ENCODE measurements around the gene GRIK3.

The GRIK3 gene

GRCh38 chr1:36824390-36824861, 209.9 kb downstream of the GRIK3 start:
- no peak overlapping the region for H3K4me3 ChIP-seq (ENCODE audit: low read length)
- TF ChIP-seq ZNF274 (IDR thresholded peaks at IDR 0.05; ENCODE audit: low read depth, low read length) = no peak

GRCh38 chr1:36822648-36823047, 211.7 kb downstream of the GRIK3 start:
- no peak for TF ChIP-seq ZNF274 (IDR thresholded peaks at IDR 0.05; ENCODE audit: low read depth, low read length)
- no peak overlapping the region for H3K4me3 ChIP-seq (ENCODE audit: low read length)

- H3K4me3 ChIP-seq (ENCODE audit: low read length) = no peak overlapping the region
- TF ChIP-seq ZNF274 (IDR thresholded peaks at IDR 0.05; ENCODE audit: low read depth, low read length) = no peak
Observed at GRCh38 chr1:36821386-36821785, 212.9 kb downstream of the GRIK3 start.

DNA sequence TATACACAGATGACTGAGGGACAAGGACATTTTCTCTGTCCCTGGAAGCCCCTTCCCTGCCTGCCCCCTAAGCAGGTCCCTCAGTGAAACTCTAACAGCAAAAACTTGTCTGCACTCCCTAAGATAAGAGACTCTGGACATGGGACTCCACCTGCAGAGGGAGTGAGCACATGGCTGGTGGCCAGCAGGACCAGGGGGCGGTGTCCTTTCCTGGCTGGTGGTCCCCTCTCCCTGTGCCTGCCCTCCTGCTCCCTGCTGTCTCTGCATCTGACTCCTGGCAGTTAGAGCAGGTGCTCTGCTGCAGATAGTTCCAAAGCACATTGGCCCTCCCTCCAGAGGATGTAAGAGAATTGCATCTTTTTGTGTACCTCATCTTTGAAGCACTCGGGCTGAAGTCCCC, 215.5 kb downstream of the GRIK3 start:
- no peak overlapping the region for H3K4me3 ChIP-seq (ENCODE audit: low read length)
- TF ChIP-seq ZNF274 (IDR thresholded peaks at IDR 0.05; ENCODE audit: low read depth, low read length) = no peak

DNA sequence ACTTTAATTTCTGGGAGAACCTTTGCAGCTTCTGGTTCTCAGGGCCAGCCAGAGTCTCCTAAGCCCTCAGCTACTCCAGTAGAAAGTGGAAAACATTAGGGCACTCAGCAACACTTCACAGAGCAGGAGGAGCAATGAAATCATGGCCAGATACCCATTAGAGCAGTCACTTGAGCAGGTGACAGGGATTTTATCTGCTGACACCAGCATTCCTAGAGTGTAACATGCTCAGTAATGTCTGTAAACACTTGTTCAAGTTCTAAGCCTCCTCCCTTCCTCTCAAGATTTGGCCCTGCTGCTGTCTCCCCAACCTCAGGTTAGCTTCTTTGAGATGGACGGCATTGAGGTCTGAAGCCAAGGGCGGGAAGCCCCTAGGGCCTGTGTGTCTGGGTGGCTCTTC, 218.0 kb downstream of the GRIK3 start:
- no peak for TF ChIP-seq ZNF274 (IDR thresholded peaks at IDR 0.05; ENCODE audit: low read depth, low read length)
- H3K4me3 ChIP-seq (ENCODE audit: low read length) = no peak overlapping the region

GRCh38 chr1:36814774-36815173, 219.5 kb downstream of the GRIK3 start:
- TF ChIP-seq ZNF274 (IDR thresholded peaks at IDR 0.05; ENCODE audit: low read depth, low read length) = no peak
- no peak overlapping the region for H3K4me3 ChIP-seq (ENCODE audit: low read length)

- H3K4me3 ChIP-seq (ENCODE audit: low read length) = no peak overlapping the region
- TF ChIP-seq ZNF274 (IDR thresholded peaks at IDR 0.05; ENCODE audit: low read depth, low read length) = no peak
Observed at GRCh38 chr1:36814083-36814482, 220.2 kb downstream of the GRIK3 start.

DNA sequence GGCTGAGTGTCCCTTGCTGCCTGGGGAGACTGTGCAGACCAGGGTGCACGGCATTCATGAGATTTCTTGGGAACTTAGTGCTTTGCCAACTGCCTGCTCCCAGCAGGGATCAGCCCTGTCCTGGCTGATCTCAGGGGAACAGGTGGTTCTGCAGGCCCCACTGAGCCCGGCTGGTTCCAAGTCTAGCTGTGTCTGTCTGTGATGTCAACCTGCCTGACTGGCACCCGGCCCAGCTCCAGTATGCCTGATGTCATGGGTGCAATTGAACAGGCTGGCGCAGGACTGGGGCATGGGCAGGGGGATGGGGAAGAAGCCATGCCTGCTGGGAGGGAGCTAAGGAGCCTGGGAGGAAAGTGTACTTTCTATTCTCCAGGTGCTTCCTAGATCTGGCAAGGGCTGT, 227.1 kb downstream of the GRIK3 start:
- H3K4me3 ChIP-seq (ENCODE audit: low read length) = no peak overlapping the region
- TF ChIP-seq ZNF274 (IDR thresholded peaks at IDR 0.05; ENCODE audit: low read depth, low read length) = no peak

DNA sequence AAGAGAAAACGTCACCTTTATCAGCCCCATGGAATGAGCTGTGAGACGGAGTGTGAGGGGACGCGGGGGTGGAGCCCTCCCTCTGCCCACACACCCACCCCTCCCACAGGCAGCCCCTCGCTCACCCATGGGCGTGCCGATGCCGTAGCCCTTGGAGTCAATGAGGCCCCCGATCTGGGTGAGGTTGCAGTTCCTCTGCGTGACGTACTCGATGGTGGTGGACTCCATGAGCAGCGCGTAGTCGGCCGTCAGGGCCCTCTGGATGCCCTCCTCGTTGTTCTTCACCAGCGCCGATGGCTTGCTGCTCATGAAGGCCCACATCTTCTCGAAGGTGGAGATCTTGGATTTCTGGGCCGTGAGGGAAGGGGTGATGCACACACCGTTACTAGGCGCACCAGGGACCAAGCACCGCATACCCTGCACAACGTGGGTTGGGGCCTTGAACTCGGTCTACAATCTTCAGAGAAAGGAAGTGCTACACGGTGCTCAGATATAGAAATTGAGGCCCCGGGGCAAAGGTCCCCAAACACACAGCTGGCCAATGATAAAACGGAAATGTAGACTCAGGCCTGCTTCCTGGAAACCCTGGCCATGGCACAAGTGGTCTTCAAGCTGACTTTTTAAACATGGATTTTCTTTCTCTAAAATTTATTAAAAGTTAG, 228.2 kb downstream of the GRIK3 start:
- no peak for TF ChIP-seq ZNF274 (IDR thresholded peaks at IDR 0.05; ENCODE audit: low read depth, low read length)
- H3K4me3 ChIP-seq (ENCODE audit: low read length) = no peak overlapping the region

- TF ChIP-seq ZNF274 (IDR thresholded peaks at IDR 0.05; ENCODE audit: low read depth, low read length) = no peak
- no peak overlapping the region for H3K4me3 ChIP-seq (ENCODE audit: low read length)
Observed at GRCh38 chr1:36804669-36805314, 229.5 kb downstream of the GRIK3 start.

DNA sequence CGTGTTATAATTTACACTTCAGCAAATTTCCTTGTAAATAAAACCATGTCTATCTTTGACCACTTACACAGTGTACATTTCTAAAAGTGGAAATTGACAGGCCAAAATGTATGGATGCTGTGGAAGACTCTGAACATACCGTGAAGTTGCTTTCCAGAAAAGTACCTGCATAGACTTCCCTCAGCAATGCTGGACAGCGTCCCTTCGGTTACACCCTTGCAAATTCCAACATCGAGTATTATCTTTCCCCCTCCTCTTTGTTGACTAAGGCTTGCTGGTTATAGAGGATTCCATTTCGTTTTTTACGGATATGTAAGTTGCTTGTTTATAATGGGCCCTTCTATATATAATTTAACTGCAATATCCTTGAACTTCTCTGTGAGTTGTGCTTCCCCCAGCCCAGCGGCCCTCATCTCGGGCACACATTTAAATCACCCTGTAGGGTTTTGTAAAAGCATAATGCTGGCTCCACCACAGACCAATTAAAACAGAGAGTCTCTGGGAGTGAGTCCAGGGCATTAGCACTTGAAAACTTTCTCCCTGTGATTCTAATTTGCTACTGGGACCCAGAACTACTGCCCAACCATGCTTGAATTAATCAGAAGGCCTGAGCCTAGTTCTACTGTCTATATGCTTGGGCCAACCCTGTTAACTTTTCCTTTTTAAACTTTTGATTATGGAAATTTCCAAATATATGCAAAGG, 230.3 kb downstream of the GRIK3 start:
- TF ChIP-seq ZNF274 (IDR thresholded peaks at IDR 0.05; ENCODE audit: low read depth, low read length) = no peak
- no peak overlapping the region for H3K4me3 ChIP-seq (ENCODE audit: low read length)

GRCh38 chr1:36802018-36802417, 232.3 kb downstream of the GRIK3 start:
- no peak for TF ChIP-seq ZNF274 (IDR thresholded peaks at IDR 0.05; ENCODE audit: low read depth, low read length)

GRCh38 chr1:36797761-36798160, 236.6 kb downstream of the GRIK3 start:
- no peak for TF ChIP-seq ZNF274 (IDR thresholded peaks at IDR 0.05; ENCODE audit: low read depth, low read length)
- H3K4me3 ChIP-seq (ENCODE audit: low read length) = no peak overlapping the region

More at GRCh38 chr1:36802018-36802417, 232.3 kb downstream of the GRIK3 start:
- no peak overlapping the region for H3K4me3 ChIP-seq (ENCODE audit: low read length)

DNA sequence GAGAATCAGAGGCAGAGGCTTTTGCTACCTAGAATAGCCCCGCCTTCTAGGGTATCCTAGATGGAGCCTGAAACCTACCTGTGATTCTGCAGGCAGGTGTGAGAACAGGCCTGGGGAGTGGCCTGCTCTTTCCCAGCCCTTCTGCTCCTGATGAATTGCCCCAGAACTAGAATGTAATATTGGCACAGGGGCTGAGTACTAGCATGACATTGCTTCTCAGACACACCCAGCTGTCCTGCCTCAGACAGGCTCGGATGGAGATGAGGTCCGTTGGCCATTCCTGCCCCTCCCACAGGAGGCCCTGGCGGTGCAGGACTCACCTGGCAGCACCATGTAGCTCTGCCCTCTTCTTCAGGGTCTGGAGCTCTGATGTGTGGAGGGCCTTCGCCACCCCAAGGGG, 237.6 kb downstream of the GRIK3 start:
- TF ChIP-seq ZNF274 (IDR thresholded peaks at IDR 0.05; ENCODE audit: low read depth, low read length) = no peak
- H3K4me3 ChIP-seq (ENCODE audit: low read length) = no peak overlapping the region

DNA sequence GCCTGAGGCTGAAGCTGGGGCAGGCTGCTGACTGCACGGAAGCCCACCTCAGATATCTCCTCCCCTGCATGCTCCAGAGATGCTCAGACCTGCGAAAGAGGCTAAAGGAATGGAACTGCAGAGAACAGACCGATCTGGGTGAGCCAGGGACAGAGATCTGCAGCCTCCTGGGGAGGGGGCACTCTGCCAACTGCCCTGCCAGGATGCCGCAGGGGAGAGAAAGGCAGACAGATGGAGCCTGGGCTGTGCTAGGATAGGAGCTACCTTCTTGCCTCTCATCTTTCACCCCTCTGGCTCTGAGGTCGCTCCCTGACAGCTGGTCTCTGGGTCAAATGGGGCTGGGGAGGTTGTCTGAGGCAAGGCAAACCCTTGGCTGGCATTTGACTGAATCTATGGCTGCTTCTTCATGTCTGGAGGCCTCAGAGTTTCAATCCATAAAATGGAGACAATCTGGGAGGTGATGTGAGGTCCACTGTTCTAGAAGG, 238.2 kb downstream of the GRIK3 start:
- TF ChIP-seq ZNF274 (IDR thresholded peaks at IDR 0.05; ENCODE audit: low read depth, low read length) = no peak

More for the DNA sequence above, 238.2 kb downstream of the GRIK3 start:
- no peak overlapping the region for H3K4me3 ChIP-seq (ENCODE audit: low read length)

Measured in GM08714 (cell line).